Keratinocyte (primary cell): ENCODE data around the gene ETV7. TPM values are rescaled to one million over a fixed set of nuclear protein-coding genes. Genes with fewer than 3 reads are reported as not detected.

Experiments
- DNase-seq: peaks from one replicate; pipeline ENCODE4 v3.0.0-alpha.2; 2011; ENCODE audit warnings: low read depth, missing footprints, low spot score
- FAIRE-seq: peaks from 2 replicates; lab custom pipeline; 2011; peaks lifted over from hg19 to GRCh38; lab: Jason Lieb, UNC
- H2AFZ ChIP-seq: 2 replicates; pipeline ENCODE4 v1.6.0; 2012; ENCODE audit warnings: low read length, control low read depth, inconsistent platforms; ENCODE audit not compliant: control insufficient read depth
- H3K27ac ChIP-seq: 2 replicates; pipeline ENCODE4 v1.5.1; 2011; ENCODE audit warnings: low read length; ENCODE audit not compliant: control insufficient read depth, insufficient read depth
- H3K27me3 ChIP-seq: 3 replicates; pipeline ENCODE4 v1.6.0; 2011; ENCODE audit warnings: low read length; ENCODE audit not compliant: control insufficient read depth, insufficient read depth; ENCODE audit errors: extremely low read depth
- H3K36me3 ChIP-seq, 2 experiments: 2 replicates in 1 of 2; 3 replicates in 1 of 2; pipeline ENCODE4 v1.5.1; 2011; ENCODE audit warnings: low read length in 2 of 2, mild to moderate bottlenecking in 1 of 2; ENCODE audit not compliant: control insufficient read depth in 2 of 2, insufficient read depth in 2 of 2; ENCODE audit errors: extremely low read depth in 1 of 2
- H3K4me1 ChIP-seq: 3 replicates; pipeline ENCODE4 v1.5.1; 2011; ENCODE audit warnings: low read length; ENCODE audit not compliant: control insufficient read depth, insufficient read depth; ENCODE audit errors: extremely low read depth
- H3K4me2 ChIP-seq: 3 replicates; pipeline ENCODE4 v1.6.0; 2011; ENCODE audit warnings: low read depth, low read length; ENCODE audit not compliant: control insufficient read depth, insufficient read depth; ENCODE audit errors: extremely low read depth
- H3K4me3 ChIP-seq, 3 experiments: fragments of 200-600 bp in 1 of 3; sonication (generic) in 1 of 3; 2 replicates in 2 of 3; 3 replicates in 1 of 3; pipeline ENCODE4 v1.5.1; 2011 to 2016; ENCODE audit warnings: low read length in 3 of 3, mild to moderate bottlenecking in 3 of 3, control low read depth in 2 of 3, inconsistent platforms in 1 of 3, low read depth in 1 of 3, mixed read lengths in 1 of 3, mixed run types in 1 of 3, moderate library complexity in 1 of 3; ENCODE audit not compliant: control insufficient read depth in 2 of 3, insufficient read depth in 2 of 3; ENCODE audit errors: extremely low read depth in 1 of 3
- H3K79me2 ChIP-seq: 2 replicates; pipeline ENCODE4 v1.6.0; 2012; ENCODE audit warnings: low read length; ENCODE audit not compliant: control insufficient read depth, insufficient read depth
- H3K9ac ChIP-seq: 3 replicates; pipeline ENCODE4 v1.6.0; 2011; ENCODE audit warnings: low read length; ENCODE audit not compliant: control insufficient read depth, insufficient read depth; ENCODE audit errors: extremely low read depth
- H3K9me1 ChIP-seq: 3 replicates; pipeline ENCODE4 v1.6.0; 2011; ENCODE audit warnings: low read length; ENCODE audit not compliant: control insufficient read depth, insufficient read depth; ENCODE audit errors: extremely low read depth
- H3K9me3 ChIP-seq: 2 replicates; pipeline ENCODE4 v1.5.1; 2012; ENCODE audit warnings: low read depth, low read length; ENCODE audit not compliant: control insufficient read depth
- H4K20me1 ChIP-seq: 3 replicates; pipeline ENCODE4 v1.6.0; 2011; ENCODE audit warnings: low read length; ENCODE audit not compliant: control insufficient read depth, insufficient read depth; ENCODE audit errors: extremely low read depth
- EZH2 ChIP-seq: IDR thresholded peaks from one replicate; pipeline ENCODE4 v1.6.1; 2012; ENCODE audit warnings: inconsistent platforms, mild to moderate bottlenecking, low read length, moderate library complexity
- dilution Hi-C: fragments of 300-500 bp; cut with MboI; formaldehyde crosslinking; loops from one replicate; pipeline ENCODE4 v1.7.0; 2020; ENCODE audit warnings: low sequenced_read_pairs; ENCODE audit not compliant: extremely low pct_ligation_motif_present
- polyA plus RNA-seq, 5 experiments: library from polyadenylated mRNA; depleted of rRNA in 3 of 5; stranded (reverse) in 3 of 5; stranded (forward) in 1 of 5; unstranded in 1 of 5; fragments of >200 nt; gene quantifications; 1 replicate in 1 of 5; 2 replicates in 3 of 5; 3 replicates in 1 of 5; pipeline versions ENCODE4 v1.2.1 to v1.2.3, GENCODE V29; 2011 to 2012; ENCODE audit warnings: missing spikeins in 2 of 5, low read depth in 1 of 5, low replicate concordance in 1 of 5
- TF ChIP-seq, protein P1 (sequence below), 3 experiments: IDR thresholded peaks in 1 of 3; conservative IDR thresholded peaks in 1 of 3; optimal IDR thresholded peaks in 1 of 3; 2 replicates in 2 of 3; 3 replicates in 1 of 3; pipeline versions ENCODE3 to v1.5.1; 2011; ENCODE audit warnings: low read length in 3 of 3, mild to moderate bottlenecking in 3 of 3, moderate library complexity in 2 of 3, control low read depth in 1 of 3, inconsistent platforms in 1 of 3; ENCODE audit not compliant: insufficient read depth in 2 of 3; ENCODE audit errors: extremely low read depth in 1 of 3

Gene ETV7
- polyA plus RNA-seq, 1 donor (not counting 4 experiments of a cell fraction or from before 2014, with no cell fraction given): 0.22 TPM

- peaks cover 15% of the 10 kb centered on the region for H3K27me3 ChIP-seq
- H4K20me1 ChIP-seq: no peaks in the 10 kb centered on the region
- no peak overlapping the region for H3K27ac ChIP-seq
- no peaks in the 10 kb centered on the region for H3K4me1 ChIP-seq
- H2AFZ ChIP-seq: no peak overlapping the region
- H3K9ac ChIP-seq: no peak overlapping the region
- no peaks in the 10 kb centered on the region for H3K9me3 ChIP-seq
- no peak overlapping the region for H3K4me2 ChIP-seq
- no peaks in the 10 kb centered on the region for H3K9me1 ChIP-seq
- H3K4me3 ChIP-seq: no peak overlapping the region
- dilution Hi-C loops: no loop called here
- TF ChIP-seq EZH2: no peak
- TF ChIP-seq, protein P1, sequence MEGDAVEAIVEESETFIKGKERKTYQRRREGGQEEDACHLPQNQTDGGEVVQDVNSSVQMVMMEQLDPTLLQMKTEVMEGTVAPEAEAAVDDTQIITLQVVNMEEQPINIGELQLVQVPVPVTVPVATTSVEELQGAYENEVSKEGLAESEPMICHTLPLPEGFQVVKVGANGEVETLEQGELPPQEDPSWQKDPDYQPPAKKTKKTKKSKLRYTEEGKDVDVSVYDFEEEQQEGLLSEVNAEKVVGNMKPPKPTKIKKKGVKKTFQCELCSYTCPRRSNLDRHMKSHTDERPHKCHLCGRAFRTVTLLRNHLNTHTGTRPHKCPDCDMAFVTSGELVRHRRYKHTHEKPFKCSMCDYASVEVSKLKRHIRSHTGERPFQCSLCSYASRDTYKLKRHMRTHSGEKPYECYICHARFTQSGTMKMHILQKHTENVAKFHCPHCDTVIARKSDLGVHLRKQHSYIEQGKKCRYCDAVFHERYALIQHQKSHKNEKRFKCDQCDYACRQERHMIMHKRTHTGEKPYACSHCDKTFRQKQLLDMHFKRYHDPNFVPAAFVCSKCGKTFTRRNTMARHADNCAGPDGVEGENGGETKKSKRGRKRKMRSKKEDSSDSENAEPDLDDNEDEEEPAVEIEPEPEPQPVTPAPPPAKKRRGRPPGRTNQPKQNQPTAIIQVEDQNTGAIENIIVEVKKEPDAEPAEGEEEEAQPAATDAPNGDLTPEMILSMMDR (optimal IDR thresholded peaks at IDR 0.05 in 1 of 3, IDR thresholded peaks at IDR 0.05 in 1 of 3, conservative IDR thresholded peaks at IDR 0.05 in 1 of 3; ENCODE audit: extremely low read depth in 1 of 3, insufficient read depth in 2 of 3, low read length in 3 of 3): no peak
- no peaks in the 10 kb centered on the region for H3K36me3 ChIP-seq
- DNase-seq (no peak), FAIRE-seq (no peak)
- no peaks in the 10 kb centered on the region for H3K79me2 ChIP-seq
Measured at GRCh38 chr6:36320475-36320874, 67.0 kb downstream of the ETV7 start.

DNA sequence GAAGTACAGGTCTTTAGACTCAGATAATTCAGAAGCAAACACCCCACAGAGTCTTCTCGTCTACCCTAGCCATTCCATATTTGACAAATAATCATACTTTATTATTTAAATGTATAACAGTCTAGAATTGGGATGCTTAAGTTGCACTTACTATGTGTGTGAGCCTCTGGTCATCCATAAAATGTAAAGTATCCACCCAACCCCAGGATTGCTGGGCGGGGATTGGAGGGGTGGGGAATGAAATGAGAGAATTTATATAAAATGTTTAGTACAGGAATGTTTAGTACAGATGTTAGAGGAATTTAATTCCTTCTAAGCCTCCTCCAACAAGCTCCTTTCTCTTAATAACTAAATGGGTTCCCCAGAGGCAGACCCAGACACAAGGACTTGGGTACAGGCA is 67.6 kb downstream of the ETV7 start:
- Histone ChIP-seq H4K20me1 (no peaks in the 10 kb centered on the region), H2AFZ (no peak overlapping the region), H3K36me3 (no peaks in the 10 kb centered on the region), H3K27me3 (peaks cover 10% of the 10 kb centered on the region), H3K79me2 (no peaks in the 10 kb centered on the region), H3K27ac (no peak overlapping the region), H3K9me3 (no peaks in the 10 kb centered on the region), H3K9me1 (no peaks in the 10 kb centered on the region), H3K9ac (no peak overlapping the region), H3K4me3 (no peak overlapping the region), H3K4me1 (no peaks in the 10 kb centered on the region), H3K4me2 (no peak overlapping the region)
- no peak for DNase-seq
- no peak for FAIRE-seq
- dilution Hi-C loops: no loop called here
- no peak for TF ChIP-seq EZH2
- TF ChIP-seq, protein P1 (optimal IDR thresholded peaks at IDR 0.05 in 1 of 3, IDR thresholded peaks at IDR 0.05 in 1 of 3, conservative IDR thresholded peaks at IDR 0.05 in 1 of 3; ENCODE audit: extremely low read depth in 1 of 3, insufficient read depth in 2 of 3, low read length in 3 of 3): no peak
